ENCODE results near the gene RYR3.

RYR3 gene

GRCh38 chr15:33680336-33680735 is 369.6 kb downstream of the RYR3 start:
- DNase-seq, result no peak
- WGBS (ENCODE audit: extremely low coverage, insufficient coverage, insufficient read length), result no CpG with 5 or more reads among the region's 5 CpGs
- Histone ChIP-seq H3K79me1 (ENCODE audit: low read length) (no peaks in the 10 kb centered on the region), H3K4ac (ENCODE audit: low read depth, low read length) (no peak overlapping the region), H3K27ac (ENCODE audit: low read depth, low read length) (no peak overlapping the region), H3K14ac (ENCODE audit: low read length) (no peak overlapping the region), H3K18ac (ENCODE audit: low read length) (no peak overlapping the region), H3K9ac (ENCODE audit: low read length) (no peak overlapping the region), H4K8ac (ENCODE audit: low read depth, low read length) (no peak overlapping the region), H4K12ac (ENCODE audit: low read depth, low read length) (no peak overlapping the region), H2AFZ (ENCODE audit: insufficient read depth, low read length, poor library complexity) (no peak overlapping the region), H3K27me3 (ENCODE audit: insufficient read depth, low read length) (no peaks in the 10 kb centered on the region), H2BK120ac (ENCODE audit: insufficient read depth, low read length, poor library complexity) (no peak overlapping the region), H3K79me2 (ENCODE audit: control insufficient read depth, insufficient read depth, low read length, poor library complexity) (no peaks in the 10 kb centered on the region), H4K91ac (ENCODE audit: low read depth, low read length) (no peak overlapping the region), H3K4me2 (ENCODE audit: low read length) (no peak overlapping the region), H2BK5ac (ENCODE audit: low read depth, low read length, poor library complexity) (no peak overlapping the region), H3K4me1 (ENCODE audit: control insufficient read depth in 1 of 2, insufficient read depth in 2 of 2, low read length in 2 of 2) (no peaks in the 10 kb centered on the region), H2BK12ac (ENCODE audit: low read length) (no peak overlapping the region), H2AK5ac (ENCODE audit: low read length) (no peak overlapping the region), H3K23ac (ENCODE audit: low read length) (no peak overlapping the region), H3K4me3 (ENCODE audit: low read depth, low read length) (no peak overlapping the region), H3K9me3 (ENCODE audit: insufficient read depth, low read depth, low read length) (no peaks in the 10 kb centered on the region), H3K36me3 (ENCODE audit: control insufficient read depth in 1 of 2, insufficient read depth in 2 of 2, low read length in 2 of 2) (peaks cover 4 to 6% of the 10 kb centered on the region in 2 experiments)

- Histone ChIP-seq H4K8ac (ENCODE audit: low read depth, low read length) (no peak overlapping the region), H3K36me3 (ENCODE audit: control insufficient read depth in 1 of 2, insufficient read depth in 2 of 2, low read length in 2 of 2) (peaks cover 3 to 6% of the 10 kb centered on the region in 2 experiments), H3K18ac (ENCODE audit: low read length) (no peak overlapping the region), H3K27me3 (ENCODE audit: insufficient read depth, low read length) (no peaks in the 10 kb centered on the region), H3K4ac (ENCODE audit: low read depth, low read length) (no peak overlapping the region), H4K12ac (ENCODE audit: low read depth, low read length) (no peak overlapping the region), H3K9me3 (ENCODE audit: insufficient read depth, low read depth, low read length) (no peaks in the 10 kb centered on the region), H3K79me2 (ENCODE audit: control insufficient read depth, insufficient read depth, low read length, poor library complexity) (no peaks in the 10 kb centered on the region), H3K27ac (ENCODE audit: low read depth, low read length) (no peak overlapping the region), H3K4me3 (ENCODE audit: low read depth, low read length) (no peak overlapping the region), H2AFZ (ENCODE audit: insufficient read depth, low read length, poor library complexity) (no peak overlapping the region), H2BK5ac (ENCODE audit: low read depth, low read length, poor library complexity) (no peak overlapping the region), H2BK120ac (ENCODE audit: insufficient read depth, low read length, poor library complexity) (no peak overlapping the region), H3K4me1 (ENCODE audit: control insufficient read depth in 1 of 2, insufficient read depth in 2 of 2, low read length in 2 of 2) (peaks cover 0 to 3% of the 10 kb centered on the region in 2 experiments), H3K9ac (ENCODE audit: low read length) (peak overlapping the region; percentile 59), H2BK12ac (ENCODE audit: low read length) (no peak overlapping the region), H3K4me2 (ENCODE audit: low read length) (no peak overlapping the region), H3K79me1 (ENCODE audit: low read length) (no peaks in the 10 kb centered on the region), H4K91ac (ENCODE audit: low read depth, low read length) (no peak overlapping the region), H3K14ac (ENCODE audit: low read length) (no peak overlapping the region), H2AK5ac (ENCODE audit: low read length) (no peak overlapping the region), H3K23ac (ENCODE audit: low read length) (peak overlapping the region; percentile 37)
- DNase-seq, result no peak
- WGBS (ENCODE audit: extremely low coverage, insufficient coverage, insufficient read length), result no CpG with 5 or more reads among the region's 12 CpGs
Measured at GRCh38 chr15:33693166-33693800, 382.5 kb downstream of the RYR3 start.

- Histone ChIP-seq H3K14ac (ENCODE audit: low read length) (no peak overlapping the region), H3K36me3 (ENCODE audit: control insufficient read depth in 1 of 2, insufficient read depth in 2 of 2, low read length in 2 of 2) (peaks cover 4 to 12% of the 10 kb centered on the region in 2 experiments), H2AK5ac (ENCODE audit: low read length) (no peak overlapping the region), H3K23ac (ENCODE audit: low read length) (no peak overlapping the region), H2BK120ac (ENCODE audit: insufficient read depth, low read length, poor library complexity) (no peak overlapping the region), H2BK5ac (ENCODE audit: low read depth, low read length, poor library complexity) (no peak overlapping the region), H3K4me2 (ENCODE audit: low read length) (no peak overlapping the region), H2AFZ (ENCODE audit: insufficient read depth, low read length, poor library complexity) (no peak overlapping the region), H3K4me1 (ENCODE audit: control insufficient read depth in 1 of 2, insufficient read depth in 2 of 2, low read length in 2 of 2) (peaks cover 0 to 2% of the 10 kb centered on the region in 2 experiments), H3K27me3 (ENCODE audit: insufficient read depth, low read length) (no peaks in the 10 kb centered on the region), H4K8ac (ENCODE audit: low read depth, low read length) (no peak overlapping the region), H3K18ac (ENCODE audit: low read length) (no peak overlapping the region), H3K27ac (ENCODE audit: low read depth, low read length) (no peak overlapping the region), H4K12ac (ENCODE audit: low read depth, low read length) (no peak overlapping the region), H3K9ac (ENCODE audit: low read length) (no peak overlapping the region), H3K9me3 (ENCODE audit: insufficient read depth, low read depth, low read length) (no peaks in the 10 kb centered on the region), H3K79me2 (ENCODE audit: control insufficient read depth, insufficient read depth, low read length, poor library complexity) (no peaks in the 10 kb centered on the region), H2BK12ac (ENCODE audit: low read length) (no peak overlapping the region), H3K4me3 (ENCODE audit: low read depth, low read length) (no peak overlapping the region), H3K79me1 (ENCODE audit: low read length) (no peaks in the 10 kb centered on the region), H4K91ac (ENCODE audit: low read depth, low read length) (no peak overlapping the region), H3K4ac (ENCODE audit: low read depth, low read length) (no peak overlapping the region)
- no peak for DNase-seq
- WGBS (ENCODE audit: extremely low coverage, insufficient coverage, insufficient read length), result no CpG with 5 or more reads among the region's 6 CpGs
Measured at GRCh38 chr15:33698126-33698525, 387.4 kb downstream of the RYR3 start.

DNA sequence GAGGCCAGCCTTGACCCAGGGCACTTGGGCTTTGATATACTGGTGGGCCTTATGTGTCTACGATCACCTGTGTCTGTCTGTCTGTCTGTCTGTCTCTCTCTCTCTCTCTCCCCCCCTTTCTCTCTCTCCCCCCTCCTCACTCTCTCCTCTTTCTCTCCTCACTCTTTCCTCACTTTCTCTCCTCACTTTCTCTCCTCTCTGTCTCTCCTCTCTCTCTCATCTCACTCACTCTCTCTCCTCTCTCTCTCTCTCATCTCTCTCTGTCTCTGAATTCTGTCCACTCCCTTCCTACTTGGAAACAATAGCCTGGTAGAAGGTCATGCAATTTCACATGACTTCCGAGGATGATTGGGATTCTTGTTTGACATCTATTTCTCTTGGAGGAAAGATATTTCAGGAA is 388.4 kb downstream of the RYR3 start:
- no peak overlapping the region for H4K12ac ChIP-seq (ENCODE audit: low read depth, low read length)
- no peak overlapping the region for H3K18ac ChIP-seq (ENCODE audit: low read length)
- H3K79me1 ChIP-seq (ENCODE audit: low read length), result no peaks in the 10 kb centered on the region
- no CpG with 5 or more reads among the region's 2 CpGs for WGBS (ENCODE audit: extremely low coverage, insufficient coverage, insufficient read length)
- no peak overlapping the region for H3K23ac ChIP-seq (ENCODE audit: low read length)
- H3K79me2 ChIP-seq (ENCODE audit: control insufficient read depth, insufficient read depth, low read length, poor library complexity), result no peaks in the 10 kb centered on the region
- no peaks in the 10 kb centered on the region for H3K4me1 ChIP-seq (ENCODE audit: control insufficient read depth in 1 of 2, insufficient read depth in 2 of 2, low read length in 2 of 2)
- H3K4ac ChIP-seq (ENCODE audit: low read depth, low read length), result no peak overlapping the region
- H3K14ac ChIP-seq (ENCODE audit: low read length), result no peak overlapping the region
- peak in 1 of 2 donors; percentile 38 for DNase-seq
- no peak overlapping the region for H2BK120ac ChIP-seq (ENCODE audit: insufficient read depth, low read length, poor library complexity)
- H2BK5ac ChIP-seq (ENCODE audit: low read depth, low read length, poor library complexity), result no peak overlapping the region
- H3K4me3 ChIP-seq (ENCODE audit: low read depth, low read length), result no peak overlapping the region
- no peak overlapping the region for H3K9ac ChIP-seq (ENCODE audit: low read length)
- H3K36me3 ChIP-seq (ENCODE audit: control insufficient read depth in 1 of 2, insufficient read depth in 2 of 2, low read length in 2 of 2), result peaks cover 4 to 12% of the 10 kb centered on the region in 2 experiments
- no peaks in the 10 kb centered on the region for H3K27me3 ChIP-seq (ENCODE audit: insufficient read depth, low read length)
- H2AK5ac ChIP-seq (ENCODE audit: low read length), result no peak overlapping the region
- no peak overlapping the region for H3K4me2 ChIP-seq (ENCODE audit: low read length)
- no peak overlapping the region for H2AFZ ChIP-seq (ENCODE audit: insufficient read depth, low read length, poor library complexity)
- H4K8ac ChIP-seq (ENCODE audit: low read depth, low read length), result no peak overlapping the region
- no peaks in the 10 kb centered on the region for H3K9me3 ChIP-seq (ENCODE audit: insufficient read depth, low read depth, low read length)
- H2BK12ac ChIP-seq (ENCODE audit: low read length), result no peak overlapping the region
- H3K27ac ChIP-seq (ENCODE audit: low read depth, low read length), result no peak overlapping the region
- no peak overlapping the region for H4K91ac ChIP-seq (ENCODE audit: low read depth, low read length)
